K562 (cell line): ENCODE results near the gene TEPSIN. TPM values are rescaled to one million over a fixed set of nuclear protein-coding genes. Genes with fewer than 3 reads are reported as not detected.

Experiments
- ADNP ChIP-seq: fragments of 200-800 bp; sonication (Bioruptor generic); IDR thresholded peaks from 2 replicates; pipeline ENCODE4 v1.6.1; 2016; ENCODE audit warnings: missing genetic modification characterization, missing compliant biosample characterization
- ATF1 ChIP-seq, 2 experiments: fragments of 450-650 bp in 1 of 2; IDR thresholded peaks; 2 replicates each; pipeline ENCODE4 v1.6.1; 2016; ENCODE audit warnings: missing compliant biosample characterization in 1 of 2, missing genetic modification characterization in 1 of 2
- CTBP1 ChIP-seq: fragments of 450-650 bp; IDR thresholded peaks from 2 replicates; pipeline ENCODE4 v1.6.1; 2016; ENCODE audit warnings: borderline replicate concordance
- FOSL1 ChIP-seq: fragments of 200-800 bp; sonication (Bioruptor generic); conservative IDR thresholded peaks from 2 replicates; pipeline ENCODE4 v1.6.1; 2016; ENCODE audit warnings: missing genetic modification characterization, missing compliant biosample characterization
- MAFF ChIP-seq: IDR thresholded peaks from 2 replicates; pipeline ENCODE4 v1.6.1; 2012; ENCODE audit warnings: low read length, improper control_type of control experiment
- MXI1 ChIP-seq: IDR thresholded peaks from 2 replicates; pipeline ENCODE4 v1.6.1; 2011; ENCODE audit warnings: low read depth, mild to moderate bottlenecking, improper control_type of control experiment, low read length
- MYNN ChIP-seq, 2 experiments: sonication (generic); formaldehyde crosslinking in 1 of 2; IDR thresholded peaks; 2 replicates each; pipeline versions ENCODE4 v1.5.0 to v1.6.1; 2016 to 2020; ENCODE audit warnings: antibody characterized with exemption in 1 of 2, missing genetic modification reagents in 1 of 2
- NBN ChIP-seq: fragments of 450-650 bp; IDR thresholded peaks from 2 replicates; pipeline ENCODE4 v1.6.1; 2016; ENCODE audit warnings: low read depth, mild to moderate bottlenecking
- NFE2 ChIP-seq: IDR thresholded peaks from 2 replicates; pipeline ENCODE4 v1.6.1; 2014; ENCODE audit warnings: antibody characterized with exemption, low read depth
- NFIC ChIP-seq: fragments of 450-650 bp; IDR thresholded peaks from 2 replicates; pipeline ENCODE4 v1.6.1; 2017; ENCODE audit warnings: mild to moderate bottlenecking, inconsistent platforms
- POLR2A ChIP-seq: fragments of 450-650 bp; conservative IDR thresholded peaks from 2 replicates; pipeline ENCODE4 v1.6.1; 2016
- SMARCE1 ChIP-seq: fragments of 450-650 bp; IDR thresholded peaks from 2 replicates; pipeline ENCODE4 v1.7.1; 2016; ENCODE audit warnings: mild to moderate bottlenecking
- SUPT5H ChIP-seq: fragments of 450-650 bp; IDR thresholded peaks from 2 replicates; pipeline ENCODE4 v1.6.1; 2016
- TOE1 ChIP-seq, 2 experiments: fragments of 450-650 bp in 1 of 2; sonication (generic) in 1 of 2; formaldehyde crosslinking in 1 of 2; IDR thresholded peaks; 2 replicates each; pipeline versions ENCODE4 v1.7.1 to v1.8.0; 2016 to 2022; ENCODE audit warnings: borderline replicate concordance in 2 of 2, mild to moderate bottlenecking in 2 of 2, antibody characterized with exemption in 1 of 2, inconsistent platforms in 1 of 2, low read depth in 1 of 2, missing genetic modification reagents in 1 of 2, moderate library complexity in 1 of 2
- ZBTB7A ChIP-seq: IDR thresholded peaks from 2 replicates; pipeline ENCODE4 v1.6.1; 2011; ENCODE audit warnings: low read depth, mild to moderate bottlenecking, low read length, moderate library complexity, borderline replicate concordance; ENCODE audit not compliant: control insufficient read depth
- ZNF124 ChIP-seq: sonication (generic); formaldehyde crosslinking; IDR thresholded peaks from 2 replicates; pipeline ENCODE4 v1.8.1; 2022; ENCODE audit warnings: missing genetic modification reagents
- polyA plus RNA-seq, 8 experiments: library from polyadenylated mRNA; depleted of rRNA in 4 of 8; stranded (reverse) in 5 of 8; unstranded in 3 of 8; fragments of >200 nt; fragmentation: Nextera tagmentation in 2 of 8; fragmentation: Illumina TruSeq in 1 of 8; extraction: Ambion mirVana in 2 of 8; extraction: Trizol in 1 of 8; gene quantifications; 2 replicates each; pipeline versions ENCODE4 v1.2.1 to v1.2.3, GENCODE V29; 2011 to 2014; ENCODE audit warnings: inconsistent platforms in 1 of 8, missing spikeins in 1 of 8
- total RNA-seq, 7 experiments: library from RNA; depleted of rRNA in 6 of 7; stranded (reverse); fragments of >200 nt in 6 of 7; fragmentation: Illumina TruSeq in 2 of 7; extraction: Trizol in 2 of 7; gene quantifications; 2 replicates each; pipeline versions ENCODE4 v1.2.1 to v1.2.3, GENCODE V29; 2011 to 2021; ENCODE audit warnings: low replicate concordance in 1 of 7
- TF ChIP-seq, protein P1 (sequence below): sonication (generic); formaldehyde crosslinking; IDR thresholded peaks from 2 replicates; pipeline ENCODE4 v1.8.1; 2023; ENCODE audit warnings: mild to moderate bottlenecking, missing genetic modification reagents
- TF ChIP-seq, protein P2 (sequence below): fragments of 450-650 bp; IDR thresholded peaks from one replicate; pipeline ENCODE4 v1.6.1; 2018; ENCODE audit warnings: mild to moderate bottlenecking, moderate library complexity; ENCODE audit not compliant: partially characterized antibody
- TF ChIP-seq, protein P3 (sequence below): fragments of 200-800 bp; sonication (Bioruptor generic); IDR thresholded peaks from 2 replicates; pipeline ENCODE4 v1.6.1; 2017; ENCODE audit warnings: missing genetic modification characterization, missing compliant biosample characterization

Gene TEPSIN
- total and polyA plus RNA-seq, 9 of the 15 experiments (the other 6 are each of a cell fraction or from before 2014, with no cell fraction given), result 0.80 to 29.8 (median 5.3) TPM

DNA sequence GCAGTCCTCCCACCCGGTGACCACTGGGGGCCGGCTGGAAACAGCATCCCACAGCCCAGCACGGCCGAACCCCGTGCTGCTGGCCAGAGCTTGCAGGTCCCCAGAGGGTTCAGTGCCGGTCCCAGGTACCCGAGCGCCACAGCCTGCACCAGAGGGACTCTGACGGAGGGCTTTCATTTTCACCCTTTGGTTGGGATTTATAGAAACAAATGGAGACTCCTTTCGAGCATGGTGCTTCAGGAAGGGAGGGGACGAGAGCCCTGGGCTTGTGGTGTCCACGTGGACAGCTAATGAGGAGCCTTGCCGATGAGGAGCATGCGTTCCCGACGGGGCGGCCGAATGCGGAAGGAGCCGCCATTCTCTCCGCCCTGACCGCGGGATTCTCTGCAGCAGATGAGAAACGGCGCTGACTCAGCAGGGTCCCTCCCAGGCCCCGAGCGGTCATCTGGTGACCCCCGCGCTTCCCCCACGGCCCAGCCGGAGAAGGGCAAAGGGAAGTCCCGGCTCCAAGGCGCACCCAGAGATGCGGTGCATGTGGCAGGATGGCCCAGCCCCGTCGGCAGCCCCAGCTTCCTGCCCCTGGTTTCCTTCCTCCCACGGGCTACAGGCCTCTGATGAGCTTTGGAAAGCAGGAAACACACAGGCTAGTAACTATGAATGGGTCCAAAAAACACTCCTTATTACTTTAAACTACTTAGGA is 46.5 kb upstream of the TEPSIN start (continued):
- TF ChIP-seq TOE1 (IDR thresholded peaks at IDR 0.05; ENCODE audit: borderline replicate concordance), result 0 out of 2 replicates have a peak, but pooled peaks have one; percentile 60
- no peak for TF ChIP-seq TOE1 (CRISPR knock-in tag; IDR thresholded peaks at IDR 0.05; ENCODE audit: borderline replicate concordance, low read depth)
- TF ChIP-seq POLR2A, result peak; percentile 63
- TF ChIP-seq ZBTB7A, result peak; percentile 88; the same call in 1 of the 2 replicates
- 0 out of 2 replicates have a peak, but pooled peaks have one; percentile 23 for TF ChIP-seq MYNN (IDR thresholded peaks at IDR 0.05)
- TF ChIP-seq MYNN (CRISPR knock-in tag; IDR thresholded peaks at IDR 0.05), result no peak
- TF ChIP-seq SUPT5H, result peak; percentile 43; the same call in 1 of the 2 replicates
- peak; percentile 78 for TF ChIP-seq NFIC
- TF ChIP-seq FOSL1 (tag), result peak; percentile 58
- no peak for TF ChIP-seq ZNF124 (CRISPR knock-in tag)
- TF ChIP-seq, protein P1, sequence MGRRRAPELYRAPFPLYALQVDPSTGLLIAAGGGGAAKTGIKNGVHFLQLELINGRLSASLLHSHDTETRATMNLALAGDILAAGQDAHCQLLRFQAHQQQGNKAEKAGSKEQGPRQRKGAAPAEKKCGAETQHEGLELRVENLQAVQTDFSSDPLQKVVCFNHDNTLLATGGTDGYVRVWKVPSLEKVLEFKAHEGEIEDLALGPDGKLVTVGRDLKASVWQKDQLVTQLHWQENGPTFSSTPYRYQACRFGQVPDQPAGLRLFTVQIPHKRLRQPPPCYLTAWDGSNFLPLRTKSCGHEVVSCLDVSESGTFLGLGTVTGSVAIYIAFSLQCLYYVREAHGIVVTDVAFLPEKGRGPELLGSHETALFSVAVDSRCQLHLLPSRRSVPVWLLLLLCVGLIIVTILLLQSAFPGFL (CRISPR knock-in tag), result no peak
- TF ChIP-seq CTBP1, result peak; percentile 70; the same call in 1 of the 2 replicates
- TF ChIP-seq ADNP, result no peak
- TF ChIP-seq, protein P2, sequence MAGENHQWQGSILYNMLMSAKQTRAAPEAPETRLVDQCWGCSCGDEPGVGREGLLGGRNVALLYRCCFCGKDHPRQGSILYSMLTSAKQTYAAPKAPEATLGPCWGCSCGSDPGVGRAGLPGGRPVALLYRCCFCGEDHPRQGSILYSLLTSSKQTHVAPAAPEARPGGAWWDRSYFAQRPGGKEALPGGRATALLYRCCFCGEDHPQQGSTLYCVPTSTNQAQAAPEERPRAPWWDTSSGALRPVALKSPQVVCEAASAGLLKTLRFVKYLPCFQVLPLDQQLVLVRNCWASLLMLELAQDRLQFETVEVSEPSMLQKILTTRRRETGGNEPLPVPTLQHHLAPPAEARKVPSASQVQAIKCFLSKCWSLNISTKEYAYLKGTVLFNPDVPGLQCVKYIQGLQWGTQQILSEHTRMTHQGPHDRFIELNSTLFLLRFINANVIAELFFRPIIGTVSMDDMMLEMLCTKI, result no peak
- peak; percentile 36; the same call in 1 of the 2 replicates for TF ChIP-seq MAFF
- TF ChIP-seq MXI1, result 0 out of 2 replicates have a peak, but pooled peaks have one; percentile 13
- TF ChIP-seq, protein P3, sequence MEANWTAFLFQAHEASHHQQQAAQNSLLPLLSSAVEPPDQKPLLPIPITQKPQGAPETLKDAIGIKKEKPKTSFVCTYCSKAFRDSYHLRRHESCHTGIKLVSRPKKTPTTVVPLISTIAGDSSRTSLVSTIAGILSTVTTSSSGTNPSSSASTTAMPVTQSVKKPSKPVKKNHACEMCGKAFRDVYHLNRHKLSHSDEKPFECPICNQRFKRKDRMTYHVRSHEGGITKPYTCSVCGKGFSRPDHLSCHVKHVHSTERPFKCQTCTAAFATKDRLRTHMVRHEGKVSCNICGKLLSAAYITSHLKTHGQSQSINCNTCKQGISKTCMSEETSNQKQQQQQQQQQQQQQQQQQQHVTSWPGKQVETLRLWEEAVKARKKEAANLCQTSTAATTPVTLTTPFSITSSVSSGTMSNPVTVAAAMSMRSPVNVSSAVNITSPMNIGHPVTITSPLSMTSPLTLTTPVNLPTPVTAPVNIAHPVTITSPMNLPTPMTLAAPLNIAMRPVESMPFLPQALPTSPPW (CRISPR knock-in tag), result peak; percentile 73
- no peak for TF ChIP-seq ATF1 (CRISPR knock-in tag; IDR thresholded peaks at IDR 0.05)
- TF ChIP-seq ATF1 (tag; IDR thresholded peaks at IDR 0.05), result peak; percentile 56
- 0 out of 2 replicates have a peak, but pooled peaks have one; percentile 44 for TF ChIP-seq SMARCE1
- 0 out of 2 replicates have a peak, but pooled peaks have one; percentile 34 for TF ChIP-seq NBN
- peak; percentile 81 for TF ChIP-seq NFE2
